COLO668 (cell line): ENCODE results near the gene NOL12.
"Not testable (repeated sequence)": the region's sequence is repeated elsewhere in the genome, so short reads cannot be mapped to it uniquely, and the experiment has no call there.

Experiments
- DNase-seq: peaks from one replicate; lab custom pipeline; 2025; ENCODE audit not compliant: unreplicated experiment; lab: John Stamatoyannopoulos, UW

Gene NOL12

DNA sequence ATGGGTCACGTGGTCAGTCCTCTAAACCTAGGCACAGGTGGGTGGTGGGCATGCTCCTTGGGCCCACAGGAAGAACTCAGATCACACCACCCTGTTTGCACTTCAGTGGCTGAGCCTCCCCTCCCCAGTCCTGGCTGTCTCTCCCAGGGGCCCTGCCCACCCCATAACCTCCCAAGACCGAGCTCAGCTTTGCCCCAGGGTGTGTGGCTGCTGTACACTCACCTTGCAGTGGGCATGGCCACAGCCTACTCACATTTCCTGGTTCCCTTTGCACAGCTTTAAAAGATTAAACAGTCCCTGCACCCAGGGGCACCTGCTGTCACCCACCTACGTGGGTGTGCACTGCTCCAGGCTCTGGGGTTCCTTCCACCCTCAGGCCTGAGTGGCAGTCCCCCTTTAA is 24.5 kb downstream of the NOL12 start:
- no peak for DNase-seq

- no peak for DNase-seq
Observed at GRCh38 chr22:37711490-37711889, 25.3 kb downstream of the NOL12 start.

DNA sequence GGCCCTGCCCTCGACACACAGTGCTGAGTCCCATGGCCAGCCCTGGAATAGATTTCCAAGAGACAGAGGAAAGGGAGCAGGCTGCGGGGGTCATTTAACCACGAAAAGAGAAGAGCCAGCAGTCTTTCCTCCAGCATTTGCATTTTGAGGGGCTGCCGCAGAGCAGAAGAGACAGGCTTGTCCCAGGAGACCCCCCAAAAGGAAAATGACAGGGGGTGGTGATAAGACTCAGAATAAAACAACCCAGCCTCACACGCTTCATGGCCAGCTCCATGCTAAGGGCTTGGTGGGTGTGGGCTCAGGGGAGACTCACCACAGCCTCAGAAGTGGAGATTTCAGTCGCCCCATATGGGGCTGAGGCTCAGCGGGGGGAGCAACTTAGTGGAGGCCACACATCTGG is 27.6 kb downstream of the NOL12 start:
- DNase-seq, result no peak

DNA sequence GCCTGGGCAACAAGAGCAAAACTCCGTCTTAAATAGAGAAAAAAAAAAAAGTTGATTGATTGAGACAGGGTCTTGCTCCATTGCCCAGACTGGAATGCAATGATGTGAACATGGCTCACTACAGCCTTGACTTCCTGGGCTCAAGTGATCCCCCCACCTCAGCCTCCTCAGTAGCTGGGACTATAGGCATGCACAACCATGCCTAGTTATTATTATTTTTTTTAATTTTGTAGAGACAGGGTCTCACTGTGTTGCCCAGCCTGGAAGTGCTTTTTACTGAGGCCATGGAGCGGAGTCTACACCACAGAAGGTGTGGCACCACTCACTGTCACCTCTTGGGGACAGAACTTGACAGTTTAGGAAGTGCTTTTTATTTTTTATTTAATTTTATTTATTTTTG is 28.5 kb downstream of the NOL12 start:
- DNase-seq, result no peak

- no peak for DNase-seq
Observed at GRCh38 chr22:37715760-37716159, 29.6 kb downstream of the NOL12 start.

- no peak for DNase-seq
Observed at GRCh38 chr22:37716708-37717107, 30.6 kb downstream of the NOL12 start.

- not testable (repeated sequence) for DNase-seq
Observed at GRCh38 chr22:37717235-37717634, 31.1 kb downstream of the NOL12 start.

DNA sequence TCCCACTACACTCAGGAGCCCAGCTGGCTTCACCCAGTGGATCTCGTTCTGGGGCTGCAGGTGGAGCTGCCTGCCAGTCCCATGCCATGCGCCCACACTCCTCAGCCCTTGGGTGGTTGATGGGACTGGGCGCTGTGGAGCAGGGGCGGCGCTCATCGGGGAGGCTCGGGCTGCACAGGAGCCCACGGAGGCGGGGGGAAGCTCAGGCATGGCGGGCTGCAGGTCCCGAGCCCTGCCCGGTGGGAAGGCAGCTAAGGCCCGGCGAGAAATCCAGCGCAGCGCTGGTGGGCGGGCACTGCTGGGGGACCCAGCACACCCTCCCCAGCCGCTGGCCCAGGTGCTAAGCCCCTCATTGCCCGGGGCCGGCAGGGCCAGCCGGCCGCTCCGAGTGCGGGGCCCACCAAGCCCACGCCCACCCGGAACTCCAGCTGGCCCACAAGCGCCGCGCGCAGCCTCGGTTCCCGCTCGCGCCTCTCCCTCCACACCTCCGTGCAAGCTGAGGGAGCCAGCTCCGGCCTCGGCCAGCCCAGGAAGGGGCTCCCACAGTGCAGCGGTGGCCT is 31.7 kb downstream of the NOL12 start:
- not testable (repeated sequence) for DNase-seq

DNA sequence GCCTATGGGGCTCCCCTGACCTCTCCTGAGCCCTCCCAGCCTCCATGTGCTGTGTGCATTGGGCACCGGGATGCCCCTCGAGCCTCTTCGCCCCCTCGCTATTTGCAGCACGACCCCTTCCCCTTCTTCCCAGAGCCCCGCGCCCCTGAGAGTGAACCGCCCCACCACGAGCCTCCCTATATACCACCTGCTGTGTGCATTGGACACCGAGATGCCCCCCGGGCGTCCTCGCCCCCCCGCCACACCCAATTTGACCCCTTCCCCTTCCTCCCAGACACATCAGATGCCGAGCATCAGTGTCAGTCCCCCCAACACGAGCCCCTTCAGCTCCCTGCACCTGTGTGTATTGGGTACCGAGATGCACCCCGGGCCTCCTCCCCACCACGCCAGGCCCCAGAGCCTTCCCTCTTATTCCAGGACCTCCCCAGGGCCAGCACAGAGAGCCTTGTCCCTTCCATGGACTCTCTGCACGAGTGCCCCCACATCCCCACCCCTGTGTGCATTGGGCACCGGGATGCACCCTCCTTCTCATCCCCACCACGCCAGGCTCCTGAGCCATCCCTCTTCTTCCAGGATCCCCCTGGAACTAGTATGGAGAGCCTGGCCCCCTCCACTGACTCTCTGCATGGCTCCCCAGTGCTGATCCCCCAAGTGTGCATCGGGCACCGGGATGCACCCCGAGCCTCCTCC is 39.6 kb downstream of the NOL12 start:
- DNase-seq, result no peak

DNA sequence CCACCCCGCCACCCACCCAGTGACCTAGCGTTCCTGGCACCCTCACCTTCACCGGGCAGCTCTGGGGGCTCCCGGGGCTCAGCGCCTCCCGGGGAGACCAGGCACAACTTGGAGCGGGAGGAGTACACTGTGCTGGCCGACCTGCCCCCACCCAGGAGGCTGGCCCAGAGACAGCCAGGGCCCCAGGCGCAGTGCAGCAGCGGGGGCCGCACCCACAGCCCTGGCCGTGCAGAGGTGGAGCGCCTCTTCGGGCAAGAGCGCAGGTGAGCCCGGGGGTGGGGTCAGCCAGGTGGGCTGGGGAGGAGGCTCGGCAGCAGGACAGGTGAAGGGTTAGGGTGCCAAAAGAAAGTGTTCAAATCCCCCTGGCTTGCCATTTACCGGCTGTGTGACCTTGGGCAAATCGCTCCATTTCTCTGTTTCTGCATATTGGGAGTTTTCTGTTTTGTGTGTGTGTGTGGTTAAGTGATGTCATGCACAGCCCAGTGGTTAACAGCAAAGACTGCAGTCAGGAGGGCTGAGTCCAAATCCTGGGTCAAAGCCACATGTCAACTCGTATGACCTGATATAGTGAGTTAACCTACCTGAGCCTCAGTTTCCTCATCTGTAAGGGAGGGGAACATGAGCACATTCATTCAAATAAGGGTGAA is 40.2 kb downstream of the NOL12 start:
- DNase-seq, result no peak

- DNase-seq, result no peak
Observed at GRCh38 chr22:37728620-37729019, 42.5 kb downstream of the NOL12 start.

DNA sequence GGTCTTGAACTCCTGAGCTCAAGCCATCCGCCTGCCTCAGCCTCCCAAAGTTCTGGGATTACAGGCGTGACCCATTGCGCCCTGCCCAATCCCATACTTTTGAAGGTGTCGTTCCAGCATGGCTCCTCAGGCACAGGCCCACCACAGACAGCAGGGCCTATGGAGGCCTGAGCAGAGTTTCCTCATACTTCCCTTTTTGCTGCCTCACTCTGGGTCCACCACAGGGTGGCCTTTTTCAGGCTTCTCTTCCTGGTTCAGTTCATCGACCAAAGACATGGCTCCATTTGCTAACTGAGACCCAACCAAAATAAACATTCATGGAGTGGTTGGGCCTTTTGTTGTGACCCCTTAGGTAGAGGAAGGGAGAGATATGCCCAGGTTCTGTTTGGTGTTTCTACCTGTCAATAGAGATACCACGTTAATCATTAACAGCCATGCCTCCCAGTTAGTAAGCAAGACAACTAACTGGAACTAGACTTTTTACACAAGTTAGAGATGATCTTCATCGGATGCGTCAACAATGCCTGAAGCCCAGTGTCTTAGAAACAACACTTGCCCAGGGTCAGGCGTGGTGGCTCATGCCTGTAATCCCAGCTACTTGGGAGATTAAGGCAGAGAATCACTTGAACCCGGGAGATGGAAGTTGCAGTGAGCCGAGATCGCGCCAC is 45.8 kb downstream of the NOL12 start:
- peak; percentile 72 for DNase-seq

GRCh38 chr22:37732699-37733607 is 46.8 kb downstream of the NOL12 start:
- DNase-seq, result no peak

DNA sequence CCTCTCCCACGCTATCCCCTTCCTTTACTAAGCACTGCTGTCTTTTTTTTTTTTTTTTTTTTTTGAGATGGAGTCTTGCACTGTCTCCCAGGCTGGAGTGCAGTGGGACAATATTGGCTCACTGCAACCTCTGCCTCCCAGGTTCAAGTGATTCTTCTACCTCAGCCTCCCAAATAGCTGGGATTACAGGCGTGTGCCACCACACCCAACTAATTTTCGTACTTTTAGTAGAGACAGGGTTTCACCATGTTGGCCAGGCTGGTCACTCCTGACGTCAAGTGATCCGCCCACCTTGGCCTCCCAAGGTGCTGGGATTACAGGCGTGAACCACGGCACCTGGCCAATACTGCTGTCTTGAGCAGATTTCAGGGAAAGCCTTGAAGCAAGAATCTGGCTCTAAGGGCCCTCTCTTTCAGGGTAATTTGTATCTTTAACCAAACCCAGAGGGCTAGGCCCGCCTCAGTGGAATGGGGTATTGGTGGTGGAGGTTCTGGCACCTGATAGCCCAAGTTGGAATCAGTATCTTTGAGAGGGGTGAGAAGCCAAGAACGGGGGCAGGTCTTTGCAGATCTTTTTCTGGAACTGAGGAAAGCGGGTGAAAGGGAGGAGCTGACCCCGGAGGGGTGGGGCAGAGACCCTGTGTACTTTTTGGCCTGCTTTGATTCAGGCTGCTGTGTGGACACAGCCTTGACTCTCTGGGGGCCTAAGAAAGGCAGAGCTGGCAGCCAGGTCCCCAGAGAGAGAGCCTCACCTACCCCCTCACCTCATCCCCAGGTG is 47.7 kb downstream of the NOL12 start:
- no peak for DNase-seq

DNA sequence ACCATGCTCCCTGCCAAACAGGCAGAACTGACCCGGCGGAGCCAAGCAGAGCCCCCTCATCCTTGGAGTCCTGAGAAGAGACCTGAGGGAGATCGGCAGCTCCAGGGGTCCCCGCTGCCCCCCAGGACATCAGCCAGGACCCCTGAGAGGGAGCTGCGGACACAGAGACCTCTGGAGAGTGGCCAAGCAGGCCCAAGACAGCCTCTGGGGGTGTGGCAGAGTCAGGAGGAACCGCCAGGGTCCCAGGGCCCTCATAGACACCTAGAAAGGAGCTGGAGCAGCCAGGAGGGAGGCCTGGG is 48.2 kb downstream of the NOL12 start:
- DNase-seq, result no peak

DNA sequence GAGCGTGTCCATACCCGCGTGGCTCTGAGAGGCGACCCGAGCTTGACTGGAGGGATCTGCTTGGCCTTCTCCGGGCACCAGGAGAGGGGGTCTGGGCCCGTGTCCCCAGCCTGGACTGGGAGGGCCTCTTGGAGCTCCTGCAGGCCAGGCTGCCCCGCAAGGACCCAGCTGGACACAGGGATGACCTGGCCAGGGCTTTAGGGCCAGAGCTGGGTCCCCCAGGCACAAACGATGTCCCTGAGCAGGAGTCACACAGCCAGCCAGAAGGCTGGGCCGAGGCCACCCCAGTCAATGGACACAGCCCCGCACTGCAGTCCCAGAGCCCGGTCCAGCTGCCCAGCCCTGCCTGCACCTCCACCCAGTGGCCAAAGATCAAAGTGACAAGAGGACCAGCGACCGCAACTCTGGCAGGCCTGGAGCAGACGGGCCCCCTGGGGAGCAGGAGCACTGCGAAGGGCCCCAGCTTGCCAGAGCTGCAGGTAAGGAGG is 48.9 kb downstream of the NOL12 start:
- peak; percentile 59 for DNase-seq

- DNase-seq, result no peak
Observed at GRCh38 chr22:37739035-37739434, 52.9 kb downstream of the NOL12 start.

DNA sequence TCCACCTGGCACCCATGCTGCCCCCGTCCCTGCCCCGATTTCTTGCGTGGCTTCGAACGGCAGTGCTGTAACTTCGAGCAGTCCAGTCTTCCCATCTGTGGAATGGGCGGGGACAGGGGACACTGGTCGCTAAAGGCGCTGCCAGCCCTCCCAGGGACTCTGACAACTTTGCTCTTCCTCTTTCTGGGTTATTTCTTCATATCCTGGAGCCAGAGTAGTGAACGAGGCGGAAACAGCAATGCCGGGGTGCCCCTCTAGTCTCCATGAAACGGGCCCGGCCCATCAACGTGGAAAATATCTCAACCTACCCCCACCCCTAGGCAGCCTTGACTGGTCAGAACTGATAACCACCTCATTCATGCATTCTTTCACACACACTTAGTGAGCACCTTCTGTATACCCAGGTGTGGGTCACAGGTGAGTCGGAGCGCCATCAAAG is 53.5 kb downstream of the NOL12 start:
- no peak for DNase-seq

DNA sequence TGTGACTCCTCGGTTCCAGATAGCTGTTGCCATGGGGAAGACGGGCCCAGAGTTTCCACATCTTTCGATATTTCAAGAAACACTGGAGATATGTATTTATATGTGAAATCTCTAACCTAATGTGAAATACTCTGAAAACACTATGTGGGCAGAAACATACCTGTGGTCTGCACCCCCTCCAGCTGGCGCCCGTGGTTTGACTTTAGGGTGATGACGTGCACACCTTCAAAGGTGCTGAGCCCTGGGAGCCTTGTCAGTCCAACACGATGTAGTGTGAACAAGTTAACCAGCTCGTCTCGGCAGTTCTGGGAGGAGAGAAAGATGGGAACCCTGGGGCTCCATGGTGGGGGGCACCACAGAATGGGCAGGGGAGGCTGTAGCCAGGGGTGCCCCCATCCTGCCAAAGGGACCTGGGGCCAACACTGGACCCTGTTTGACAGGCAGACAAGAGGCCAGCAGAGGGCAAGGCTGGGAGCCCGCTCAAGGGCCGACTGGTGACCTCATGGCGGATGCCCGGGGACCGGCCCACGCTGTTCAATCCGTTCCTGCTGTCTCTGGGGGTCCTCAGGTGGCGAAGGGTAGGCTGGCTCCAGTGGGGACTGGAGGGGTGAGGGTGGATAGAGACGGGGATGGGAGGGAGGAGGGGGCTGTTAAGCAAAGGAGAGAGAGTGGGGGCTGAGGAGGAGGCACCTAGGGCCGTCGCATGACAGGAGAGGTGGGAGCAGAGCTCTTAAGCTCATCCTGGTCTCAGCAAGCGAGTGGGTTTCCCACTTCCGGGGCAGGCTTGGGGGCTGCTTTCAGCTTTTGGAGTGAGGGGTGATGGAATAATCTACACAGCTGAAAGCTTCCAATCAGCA is 54.5 kb downstream of the NOL12 start:
- no peak for DNase-seq
